Ovary (tissue), 3 donors: Measurements from ENCODE around the gene GPR4.

Experiments used
- CTCF ChIP-seq, 3 donors: fragments of 450-650 bp in 2 of 3; fragments of 200-600 bp in 1 of 3; IDR thresholded peaks; one replicate each; pipeline versions ENCODE4 v1.5.1 to v1.8.0; 2016 to 2022; ENCODE audit warnings: antibody characterized with exemption in 3 of 3, mild to moderate bottlenecking in 1 of 3
- POLR2A ChIP-seq: fragments of 450-650 bp; IDR thresholded peaks from one replicate; pipeline ENCODE4 v1.6.1; 2017; ENCODE audit warnings: antibody characterized with exemption, mild to moderate bottlenecking, moderate library complexity
- donor health status: DM: no; HTN: no; CAD: no.

GRCh38 chr19:45641274-45642105 lies 39.5 kb upstream of the GPR4 start:
- no peak for TF ChIP-seq POLR2A
- no peak for TF ChIP-seq CTCF (IDR thresholded peaks at IDR 0.05)
